ENCODE data around the gene CCDC54.

The CCDC54 gene

GRCh38 chr3:107392549-107393165, 15.4 kb downstream of the CCDC54 start:
- no peak for DNase-seq (ENCODE audit: low read depth in 2 of 2)

DNA sequence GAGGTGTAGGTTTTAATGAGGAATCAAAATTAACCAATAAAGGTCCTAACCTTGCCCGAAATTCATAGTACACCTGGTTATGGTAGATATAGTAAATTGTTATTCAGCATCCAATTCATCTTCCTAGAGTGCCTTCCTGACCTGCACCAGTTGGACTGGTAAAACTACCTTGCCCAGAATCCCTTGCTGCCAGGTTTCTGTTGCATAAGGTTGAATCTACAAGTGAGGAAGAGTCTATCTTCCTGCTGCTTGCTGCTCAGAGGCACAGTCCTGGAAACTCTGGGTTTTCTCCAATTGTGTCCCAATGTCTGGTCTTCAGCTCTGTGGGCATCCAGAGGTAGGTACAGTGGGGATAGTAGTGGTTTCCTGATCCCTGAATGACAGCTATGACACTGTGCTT, 17.3 kb downstream of the CCDC54 start:
- DNase-seq (ENCODE audit: low read depth in 2 of 2): no peak

DNA sequence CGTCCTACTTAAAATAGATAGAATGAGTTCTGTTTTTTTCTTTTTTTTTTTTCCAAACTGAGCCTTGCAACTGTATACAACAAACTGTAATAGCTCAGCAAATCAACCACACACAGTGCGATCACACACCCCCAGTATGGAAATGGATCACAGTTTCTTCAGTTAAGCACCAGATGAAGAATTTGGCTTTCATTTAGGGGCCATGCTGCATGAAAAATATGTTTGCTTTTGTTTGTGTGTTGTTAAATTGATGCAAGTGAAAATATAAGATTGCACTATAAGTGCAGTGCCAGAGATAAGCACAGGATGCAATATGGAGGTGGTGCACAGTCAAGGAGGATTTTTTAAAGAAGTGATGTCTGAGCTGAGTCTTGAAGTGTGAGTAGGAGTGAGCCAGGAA, 17.8 kb downstream of the CCDC54 start:
- DNase-seq (ENCODE audit: low read depth in 2 of 2): no peak

DNA sequence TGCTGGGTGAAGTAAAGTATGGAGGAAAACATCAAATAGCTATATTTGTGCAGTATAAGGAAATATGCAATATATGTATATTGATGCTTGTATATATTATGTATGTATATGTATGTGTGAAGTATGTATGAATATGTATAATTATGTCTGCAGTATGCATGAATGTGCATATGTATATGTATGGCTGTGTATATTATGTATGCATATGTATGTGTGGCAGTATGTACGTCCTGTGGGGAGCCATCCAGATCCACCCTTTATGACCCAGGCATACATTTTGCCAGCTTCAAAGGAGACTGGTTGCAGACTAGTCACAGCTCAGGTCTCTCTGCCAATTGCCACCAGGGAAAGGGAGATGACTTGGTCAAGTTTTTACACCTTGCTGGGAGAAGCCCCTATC, 24.1 kb downstream of the CCDC54 start:
- DNase-seq (ENCODE audit: low read depth in 2 of 2): no peak

- DNase-seq (ENCODE audit: low read depth in 2 of 2): no peak
These were observed 25.0 kb downstream of the CCDC54 start for GRCh38 chr3:107402214-107402613.

- DNase-seq (ENCODE audit: low read depth in 2 of 2): no peak
These were observed 27.7 kb downstream of the CCDC54 start for GRCh38 chr3:107404727-107405469.

- DNase-seq (ENCODE audit: low read depth in 2 of 2): no peak
These were observed 30.1 kb downstream of the CCDC54 start for GRCh38 chr3:107407355-107407754.

GRCh38 chr3:107408513-107408912, 31.3 kb downstream of the CCDC54 start:
- no peak for DNase-seq (ENCODE audit: low read depth in 2 of 2)

- DNase-seq (ENCODE audit: low read depth in 2 of 2): no peak
These were observed 32.1 kb downstream of the CCDC54 start for GRCh38 chr3:107409365-107409764.

DNA sequence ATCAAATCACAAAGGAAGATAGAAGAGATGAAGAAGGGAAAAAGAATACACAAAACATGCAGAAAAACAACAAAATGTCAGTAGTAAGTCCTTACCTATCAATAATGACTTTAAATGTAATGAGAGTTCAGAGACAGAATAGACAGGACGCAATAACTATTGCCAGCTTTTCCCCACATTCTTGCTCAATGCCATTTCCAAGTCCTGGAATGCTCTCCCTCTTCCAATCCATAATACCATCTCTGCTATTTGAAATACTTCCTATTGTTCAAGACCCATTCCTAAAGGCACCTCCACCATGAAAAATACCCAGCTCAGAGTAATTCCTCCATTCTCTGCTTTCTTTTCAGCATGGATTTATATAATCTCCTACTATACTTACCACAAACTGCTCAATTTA, 33.4 kb downstream of the CCDC54 start:
- no peak for DNase-seq (ENCODE audit: low read depth in 2 of 2)

- DNase-seq (ENCODE audit: low read depth in 2 of 2): no peak
These were observed 33.8 kb downstream of the CCDC54 start for GRCh38 chr3:107411056-107411455.

DNA sequence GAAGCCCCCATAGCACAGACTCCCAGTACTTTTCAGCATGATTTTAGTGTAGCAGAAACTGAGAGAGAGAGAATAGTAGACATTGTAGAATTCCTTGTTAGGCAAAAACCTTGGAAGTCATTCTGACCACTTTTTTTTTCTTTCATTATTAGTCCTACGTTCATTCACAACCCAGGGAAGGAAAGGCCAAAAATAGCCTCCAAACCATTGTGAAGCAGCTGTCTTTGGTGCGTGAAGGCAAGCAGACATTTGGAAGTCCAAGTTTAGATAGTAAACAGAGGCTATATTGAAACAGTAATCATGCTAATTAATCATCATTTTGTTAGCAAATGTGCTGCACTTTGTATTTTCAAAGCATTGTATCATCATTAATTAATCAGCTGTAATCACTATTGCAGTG, 34.5 kb downstream of the CCDC54 start:
- no peak for DNase-seq (ENCODE audit: low read depth in 2 of 2)

DNA sequence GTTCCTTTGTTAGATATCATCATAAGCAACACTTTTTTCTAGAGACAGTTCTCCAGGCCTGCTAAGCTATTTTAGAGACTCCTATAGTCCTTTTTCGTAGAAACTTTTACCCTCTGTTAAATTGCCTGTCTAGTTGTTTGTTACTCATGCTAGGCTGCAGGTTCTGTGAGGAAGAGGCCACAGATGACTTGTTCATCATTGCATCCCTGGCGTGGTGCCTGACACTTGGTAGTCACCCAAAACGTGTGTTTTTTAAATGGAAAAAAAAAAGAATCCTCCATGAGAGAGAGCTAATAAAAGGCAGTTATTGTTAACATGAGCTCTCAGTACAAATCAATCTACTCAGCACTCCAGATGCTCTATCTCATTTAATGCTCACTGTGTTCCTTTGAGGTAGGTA, 35.1 kb downstream of the CCDC54 start:
- no peak for DNase-seq (ENCODE audit: low read depth in 2 of 2)

DNA sequence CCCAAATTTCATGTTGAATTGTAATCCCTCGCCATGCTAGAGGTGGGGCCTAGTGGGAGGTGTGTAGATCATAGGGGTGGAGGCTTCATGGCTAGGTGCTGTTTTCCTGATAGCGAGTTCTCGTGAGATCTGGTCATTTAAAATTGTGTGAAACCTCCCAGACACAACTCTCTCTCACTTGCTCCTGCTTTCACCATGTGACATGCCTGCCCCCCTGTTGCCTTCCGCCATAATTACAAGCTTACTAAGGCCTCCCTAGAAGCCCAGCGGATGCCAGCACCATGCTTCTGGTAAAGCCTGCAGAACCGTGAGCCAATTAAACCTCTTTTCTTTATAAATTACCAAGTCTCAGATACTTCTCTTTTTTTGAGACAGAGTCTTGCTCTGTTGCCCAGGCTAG, 36.0 kb downstream of the CCDC54 start:
- no peak for DNase-seq (ENCODE audit: low read depth in 2 of 2)

DNA sequence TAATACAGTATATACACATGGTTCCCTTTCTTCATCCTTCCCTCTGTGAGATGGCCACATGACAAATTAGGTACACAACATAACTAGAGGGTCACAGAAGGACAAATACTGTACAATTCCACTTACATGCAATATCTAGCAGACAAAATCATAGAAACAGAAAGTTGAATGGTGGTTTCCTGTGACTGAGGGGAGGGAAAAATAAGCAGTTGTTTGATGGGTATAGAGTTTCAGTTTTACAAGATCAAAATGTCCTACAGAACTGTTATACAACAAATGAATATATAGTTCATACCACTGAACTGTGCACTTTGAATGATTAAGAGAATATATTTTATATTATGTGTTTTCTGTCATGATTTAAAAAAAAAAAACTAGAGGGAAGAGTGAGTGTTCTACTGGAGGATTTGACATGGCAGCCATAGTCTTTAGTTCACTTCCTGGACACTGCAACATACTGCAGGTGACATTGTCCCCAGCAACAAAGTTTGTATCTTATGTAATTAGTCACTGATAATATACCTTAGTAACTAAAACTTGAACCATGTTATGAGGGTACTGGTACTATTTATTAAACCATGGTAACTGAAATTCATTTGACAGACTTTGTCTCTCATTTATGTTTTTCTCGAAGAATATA, 37.2 kb downstream of the CCDC54 start:
- DNase-seq (ENCODE audit: low read depth in 2 of 2): no peak

DNA sequence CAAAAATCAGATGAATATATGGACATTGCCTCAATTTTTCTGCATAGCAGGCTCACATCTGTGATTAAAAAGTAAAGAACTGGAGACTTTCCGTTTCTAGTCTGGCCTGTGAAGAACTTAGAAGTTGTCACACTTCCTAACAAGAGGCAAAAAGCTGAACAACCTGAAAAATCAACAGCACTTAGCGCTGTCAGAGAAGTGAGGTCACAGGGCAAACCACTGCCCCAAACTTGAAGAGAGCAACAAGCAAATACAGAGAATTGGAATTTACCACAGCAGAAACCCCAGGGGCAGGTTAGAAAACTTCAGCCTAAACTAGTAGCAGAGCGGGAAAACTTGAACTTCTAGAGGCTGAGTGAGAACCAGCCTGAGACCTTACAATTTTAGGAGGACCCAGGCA, 38.9 kb downstream of the CCDC54 start:
- DNase-seq (ENCODE audit: low read depth in 2 of 2): no peak

- no peak for DNase-seq (ENCODE audit: low read depth in 2 of 2)
These were observed 39.6 kb downstream of the CCDC54 start for GRCh38 chr3:107416886-107417285.

DNA sequence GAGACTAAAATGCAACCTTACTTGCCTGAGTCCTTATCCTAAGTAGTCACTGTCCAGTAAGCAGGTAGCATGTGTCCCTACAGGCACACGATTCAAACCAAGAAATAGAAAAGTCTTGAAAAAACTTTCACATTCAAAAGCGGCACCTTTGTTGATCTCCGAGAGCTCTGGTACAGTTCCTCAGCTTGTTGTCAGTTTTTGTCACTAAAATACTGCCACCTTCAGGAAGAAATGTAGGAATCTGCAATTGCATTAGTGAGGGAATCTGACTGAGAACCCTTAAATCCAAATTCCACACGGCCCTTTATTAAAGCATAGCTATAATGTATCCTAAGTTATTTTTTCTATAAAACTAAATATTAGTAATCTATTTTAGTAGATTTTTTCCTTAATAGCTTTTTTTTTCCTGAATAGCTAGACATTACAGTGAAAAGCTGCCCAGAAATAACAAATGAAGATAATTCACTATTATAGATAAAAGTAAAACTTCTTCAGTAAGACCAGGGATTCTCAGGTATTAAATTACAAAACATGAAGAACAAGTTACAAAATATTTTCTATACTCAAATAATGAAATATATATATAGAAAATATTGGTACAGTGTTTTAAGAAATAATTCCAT, 44.0 kb downstream of the CCDC54 start:
- DNase-seq (ENCODE audit: low read depth in 2 of 2): no peak

- no peak for DNase-seq (ENCODE audit: low read depth in 2 of 2)
These were observed 44.6 kb downstream of the CCDC54 start for GRCh38 chr3:107421881-107422280.

DNA sequence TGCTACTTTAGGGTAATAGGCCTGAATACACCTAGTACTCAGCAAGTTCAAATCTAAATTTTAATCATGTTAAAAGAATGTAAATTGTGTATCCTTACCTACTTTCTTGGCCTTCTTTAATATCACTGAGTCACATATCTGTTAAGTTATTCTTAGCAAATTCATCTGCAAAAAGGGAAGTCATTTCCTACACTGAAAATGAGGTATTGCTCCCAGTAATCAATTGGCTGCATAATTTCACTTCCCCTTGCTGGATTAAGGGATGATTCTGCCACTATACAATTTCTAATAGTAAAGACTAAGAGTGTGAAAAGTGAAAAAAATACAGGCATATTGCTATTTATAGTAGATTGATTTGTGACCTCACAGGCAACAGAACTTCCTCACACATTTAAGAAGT, 47.8 kb downstream of the CCDC54 start:
- no peak for DNase-seq (ENCODE audit: low read depth in 2 of 2)

DNA sequence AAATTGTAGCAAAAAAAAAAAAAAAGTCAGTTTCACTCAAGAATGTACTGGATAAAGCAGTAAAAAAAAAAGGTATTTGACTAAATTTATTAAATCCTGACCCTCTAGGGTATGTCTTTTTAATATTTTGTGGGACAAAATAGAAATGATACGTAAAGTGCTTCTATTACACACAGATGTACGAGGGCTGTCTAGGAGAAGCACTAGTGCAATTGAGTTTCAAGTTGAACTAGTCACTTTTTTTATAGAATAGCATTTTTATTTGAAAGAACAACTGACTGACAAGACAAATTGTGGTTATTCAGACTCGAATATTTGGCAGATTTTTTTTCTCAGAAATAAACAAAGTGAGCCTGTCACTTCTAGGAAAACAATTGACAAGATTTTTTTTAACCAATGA, 49.0 kb downstream of the CCDC54 start:
- no peak for DNase-seq (ENCODE audit: low read depth in 2 of 2)

Measured in stimulated activated CD8-positive, alpha-beta memory T cell treated with anti-CD3 and anti-CD28 coated beads, Interleukin-15, amount 100 ng/mL, for 4 hours (primary cell).